Epithelial cell of esophagus (primary cell): ENCODE data around the gene GPATCH8.
"Not testable (repeated sequence)": the region's sequence is repeated elsewhere in the genome, so short reads cannot be mapped to it uniquely, and the experiment has no call there.

Source experiments
- DNase-seq: peaks from one replicate; pipeline ENCODE4 v3.0.0; 2010; ENCODE audit warnings: low read depth
- H3K4me3 ChIP-seq: 2 replicates; pipeline ENCODE4 v1.5.1; 2011; ENCODE audit warnings: mild to moderate bottlenecking, low read length, control low read depth
- TF ChIP-seq, protein P1 (sequence below): IDR thresholded peaks from 2 replicates; pipeline ENCODE4 v1.5.1; 2011; ENCODE audit warnings: low read depth, mild to moderate bottlenecking, low read length, control low read depth, inconsistent platforms; ENCODE audit not compliant: insufficient read depth; ENCODE audit errors: missing control alignments

Gene GPATCH8

DNA sequence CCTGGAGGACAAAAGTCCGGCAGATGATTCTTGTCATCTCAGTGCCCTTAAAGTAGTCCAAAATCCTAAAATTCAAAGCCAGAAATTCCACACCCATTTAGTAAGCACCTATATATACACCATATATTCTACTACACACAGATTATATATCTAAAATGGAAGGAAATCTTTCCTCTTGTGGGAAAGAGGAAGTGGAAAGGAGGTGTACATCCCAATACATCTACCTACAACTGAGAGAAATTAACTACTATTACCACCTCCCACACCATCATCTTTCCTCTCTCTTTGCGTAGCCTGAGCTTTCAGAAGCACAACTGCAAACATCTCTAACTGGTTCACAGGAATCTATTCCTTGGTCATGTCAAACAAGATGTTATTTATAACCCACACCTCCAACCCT lies 108.4 kb downstream of the GPATCH8 start:
- TF ChIP-seq, protein P1, sequence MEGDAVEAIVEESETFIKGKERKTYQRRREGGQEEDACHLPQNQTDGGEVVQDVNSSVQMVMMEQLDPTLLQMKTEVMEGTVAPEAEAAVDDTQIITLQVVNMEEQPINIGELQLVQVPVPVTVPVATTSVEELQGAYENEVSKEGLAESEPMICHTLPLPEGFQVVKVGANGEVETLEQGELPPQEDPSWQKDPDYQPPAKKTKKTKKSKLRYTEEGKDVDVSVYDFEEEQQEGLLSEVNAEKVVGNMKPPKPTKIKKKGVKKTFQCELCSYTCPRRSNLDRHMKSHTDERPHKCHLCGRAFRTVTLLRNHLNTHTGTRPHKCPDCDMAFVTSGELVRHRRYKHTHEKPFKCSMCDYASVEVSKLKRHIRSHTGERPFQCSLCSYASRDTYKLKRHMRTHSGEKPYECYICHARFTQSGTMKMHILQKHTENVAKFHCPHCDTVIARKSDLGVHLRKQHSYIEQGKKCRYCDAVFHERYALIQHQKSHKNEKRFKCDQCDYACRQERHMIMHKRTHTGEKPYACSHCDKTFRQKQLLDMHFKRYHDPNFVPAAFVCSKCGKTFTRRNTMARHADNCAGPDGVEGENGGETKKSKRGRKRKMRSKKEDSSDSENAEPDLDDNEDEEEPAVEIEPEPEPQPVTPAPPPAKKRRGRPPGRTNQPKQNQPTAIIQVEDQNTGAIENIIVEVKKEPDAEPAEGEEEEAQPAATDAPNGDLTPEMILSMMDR: no peak
- no peak overlapping the region for H3K4me3 ChIP-seq
- no peak for DNase-seq

- not testable (repeated sequence) for H3K4me3 ChIP-seq, DNase-seq
These were observed 109.1 kb downstream of the GPATCH8 start for GRCh38 chr17:44394112-44394511.

GRCh38 chr17:44390250-44390870 lies 112.8 kb downstream of the GPATCH8 start:
- no peak overlapping the region for H3K4me3 ChIP-seq
- TF ChIP-seq, protein P1: no peak
- no peak for DNase-seq

DNA sequence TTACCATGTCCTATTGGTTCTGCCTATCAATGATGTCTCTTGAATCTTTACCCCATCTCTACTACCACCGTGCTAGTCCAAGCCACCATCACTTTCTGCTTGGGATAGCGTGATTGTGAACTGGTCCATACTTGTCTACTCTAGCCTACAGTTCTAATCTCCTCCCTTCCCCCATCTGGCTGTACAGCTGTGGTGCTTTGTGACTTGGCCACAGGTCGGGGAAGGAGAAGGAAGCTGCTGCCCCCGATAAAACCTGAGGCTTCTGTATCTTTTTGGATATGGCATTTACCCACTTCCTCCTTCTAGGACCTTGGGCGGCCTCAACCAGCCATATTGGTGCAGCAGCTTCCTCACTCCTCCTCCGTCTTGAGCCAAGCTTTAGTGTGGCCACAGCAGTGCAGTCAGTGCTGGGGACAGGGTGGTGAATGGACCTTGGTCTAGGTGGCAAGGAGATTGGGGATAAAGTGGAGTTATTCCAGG lies 113.4 kb downstream of the GPATCH8 start:
- no peak for DNase-seq
- no peak overlapping the region for H3K4me3 ChIP-seq
- TF ChIP-seq, protein P1: no peak

DNA sequence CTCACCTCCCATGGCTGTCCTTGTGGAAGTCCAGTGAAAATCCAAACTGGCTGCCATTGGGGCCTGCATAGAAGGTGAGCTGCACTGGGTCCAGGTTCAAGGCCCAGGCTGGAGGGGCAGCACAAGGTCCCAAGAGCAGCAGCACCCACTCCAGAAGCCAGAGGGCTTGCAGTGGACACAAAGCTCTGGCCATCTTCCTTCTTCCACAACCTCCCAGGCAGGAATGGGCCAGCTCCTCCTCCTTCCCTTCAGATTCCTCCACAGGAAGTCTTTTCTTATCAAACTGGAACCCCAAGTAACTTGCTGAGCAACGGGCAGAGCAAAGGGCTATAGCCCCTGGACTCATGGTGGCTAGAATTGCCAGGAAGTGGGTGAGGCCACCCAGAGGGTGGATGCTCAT lies 113.9 kb downstream of the GPATCH8 start, which contains the start of gene ITGA2B:
Gene ITGA2B, minus strand, starts transcription at position 369 of the 400 bp plus-strand sequence. Its CDS starts 176 bp downstream, at position 193.
- TF ChIP-seq, protein P1: no peak
- H3K4me3 ChIP-seq: no peak within 1 kb of the TSS
- DNase-seq: no peak

DNA sequence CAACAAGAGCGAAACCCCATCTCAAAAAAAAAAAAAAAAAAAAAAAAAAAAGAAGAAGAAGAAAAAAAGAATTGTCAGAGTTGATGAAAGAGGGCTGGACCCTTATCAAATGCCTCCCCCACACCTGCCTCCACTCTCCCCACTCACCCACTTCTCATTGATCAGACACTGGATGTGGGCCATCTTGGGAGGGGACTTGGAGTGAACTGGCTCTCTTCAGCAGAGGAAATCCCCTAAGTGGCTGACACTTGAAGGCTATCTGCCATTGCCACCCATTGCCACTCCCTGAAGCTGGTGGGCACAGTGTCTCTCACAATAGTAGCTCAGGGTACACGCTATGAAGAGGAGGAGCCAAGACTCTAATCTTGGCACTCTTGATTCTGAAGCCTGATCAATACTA lies 115.4 kb downstream of the GPATCH8 start:
- TF ChIP-seq, protein P1: no peak
- no peak overlapping the region for H3K4me3 ChIP-seq
- DNase-seq: no peak

- no peak for DNase-seq
- peak overlapping the region; percentile 55 for H3K4me3 ChIP-seq
- TF ChIP-seq, protein P1: no peak
These were observed 117.1 kb downstream of the GPATCH8 start for GRCh38 chr17:44386182-44386525.
